ENCODE data around the gene RBMS1.

- TF ChIP-seq CTCF (IDR thresholded peaks at IDR 0.05) (no peak), EZH2 (IDR thresholded peaks at IDR 0.05; ENCODE audit: borderline replicate concordance, insufficient read depth, low read depth, low read length, poor library complexity, severe bottlenecking) (no peak)
Observed at GRCh38 chr2:160460333-160460731, 33.3 kb downstream of the RBMS1 start.
